K562 (cell line): Measurements from ENCODE around the gene ZNF407. TPM values are rescaled to one million over a fixed set of nuclear protein-coding genes. Genes with fewer than 3 reads are reported as not detected.

Source experiments
- ATAC-seq: fragments of 200-7000 bp; cut with Tn5 transposase; 3 replicates; pipeline ENCODE4 v1.9.1; 2020; ENCODE audit warnings: moderate library complexity
- BruUV-seq: library from RNA; stranded (reverse); fragments of 400-500 nt; replicated peaks from 2 replicates; lab custom pipeline; 2021; lab: Mats Ljungman, UMichigan
- CTCF ChIA-PET: fragments of 300-600 bp; formaldehyde crosslinking; extraction: SDS; loops from one replicate; lab custom pipeline; 2021; ENCODE audit warnings: low intra/inter-chr PET ratio; lab: Yijun Ruan, JAX
- POLR2A ChIA-PET: fragments of 300-600, 350-650 bp; sonication (Branson Sonifier 250); formaldehyde crosslinking; extraction: SDS; loops from one replicate; lab custom pipeline; 2021; ENCODE audit warnings: antibody characterized with exemption, inconsistent platforms; lab: Yijun Ruan, JAX
- DNase-seq, 4 experiments: peaks; one replicate each; pipeline versions ENCODE4 v3.0.0 to v3.0.0-alpha.2; 2011 to 2018; ENCODE audit warnings: low spot score in 3 of 4, mixed read lengths in 3 of 4; ENCODE audit errors: extremely low read depth in 1 of 4
- FAIRE-seq: peaks from 2 replicates; lab custom pipeline; 2011; peaks lifted over from hg19 to GRCh38; lab: Jason Lieb, UNC
- H2AFZ ChIP-seq: 2 replicates; pipeline ENCODE4 v1.6.0; 2011; ENCODE audit warnings: low read depth, low read length, control low read depth, inconsistent platforms
- H3K27ac ChIP-seq: fragments of 200-600 bp; 3 replicates; pipeline ENCODE4 v1.8.0; 2011; ENCODE audit warnings: low read depth, mild to moderate bottlenecking, control low read depth, inconsistent platforms, low read length, moderate library complexity, mixed read lengths; ENCODE audit errors: extremely low read depth
- H3K27me3 ChIP-seq, 2 experiments: fragments of 300-600 bp in 1 of 2; 2 replicates in 1 of 2; 3 replicates in 1 of 2; pipeline versions ENCODE4 v1.6.0 to v1.8.0; 2011; ENCODE audit warnings: inconsistent platforms in 2 of 2, low read length in 2 of 2, mild to moderate bottlenecking in 1 of 2, mixed read lengths in 1 of 2, moderate library complexity in 1 of 2; ENCODE audit not compliant: control insufficient read depth in 2 of 2, insufficient read depth in 2 of 2
- H3K36me3 ChIP-seq: fragments of 300-600 bp; 3 replicates; pipeline ENCODE4 v1.8.0; 2011; ENCODE audit warnings: mild to moderate bottlenecking, low read length, inconsistent platforms; ENCODE audit not compliant: control insufficient read depth, insufficient read depth
- H3K4me1 ChIP-seq, 2 experiments: fragments of 200-600 bp in 1 of 2; replicated peaks in 1 of 2; 2 replicates in 1 of 2; 3 replicates in 1 of 2; pipeline versions ENCODE4 v1.5.1 to v1.8.0; 2011; ENCODE audit warnings: inconsistent platforms in 2 of 2, low read length in 2 of 2, mild to moderate bottlenecking in 1 of 2, mixed read lengths in 1 of 2, moderate library complexity in 1 of 2; ENCODE audit not compliant: control insufficient read depth in 2 of 2, insufficient read depth in 2 of 2
- H3K4me2 ChIP-seq: 2 replicates; pipeline ENCODE4 v1.6.1; 2011; ENCODE audit warnings: low read length, control low read depth, inconsistent platforms, mixed read lengths; ENCODE audit not compliant: insufficient read depth
- H3K4me3 ChIP-seq: fragments of 200-600 bp; sonication (generic), shearing (Covaris generic); 2 replicates; pipeline ENCODE4 v1.5.1; 2016; ENCODE audit warnings: control low read depth, inconsistent platforms
- H3K79me2 ChIP-seq: fragments of 200-600 bp; 3 replicates; pipeline ENCODE4 v1.8.0; 2011; ENCODE audit warnings: low read length, inconsistent platforms; ENCODE audit not compliant: control insufficient read depth, insufficient read depth
- H3K9ac ChIP-seq, 2 experiments: 2 replicates each; pipeline versions ENCODE4 v1.6.0 to v1.6.1; 2011; ENCODE audit warnings: low read depth in 2 of 2, low read length in 2 of 2, control low read depth in 1 of 2, inconsistent platforms in 1 of 2, mild to moderate bottlenecking in 1 of 2, mixed read lengths in 1 of 2; ENCODE audit not compliant: insufficient read depth in 1 of 2
- H3K9me1 ChIP-seq: one replicate; pipeline ENCODE4 v1.6.0; 2011; ENCODE audit warnings: inconsistent platforms, mild to moderate bottlenecking, low read length, moderate library complexity; ENCODE audit not compliant: control insufficient read depth, insufficient read depth
- H3K9me3 ChIP-seq: replicated peaks from 2 replicates; pipeline ENCODE4 v1.5.1; 2011; ENCODE audit warnings: low read depth, low read length, inconsistent platforms; ENCODE audit not compliant: control insufficient read depth, insufficient read depth
- H4K20me1 ChIP-seq: replicated peaks from 2 replicates; pipeline ENCODE4 v1.6.1; 2011; ENCODE audit warnings: low read length, inconsistent platforms, mixed read lengths; ENCODE audit not compliant: control insufficient read depth, insufficient read depth
- ARID3A ChIP-seq: IDR thresholded peaks from 2 replicates; pipeline ENCODE4 v1.6.1; 2012; ENCODE audit warnings: low read depth, low read length, improper control_type of control experiment, borderline replicate concordance
- ESRRA ChIP-seq: fragments of 450-650 bp; IDR thresholded peaks from 2 replicates; pipeline ENCODE4 v1.6.1; 2014; ENCODE audit warnings: low read depth, mild to moderate bottlenecking, moderate library complexity, borderline replicate concordance
- HDAC2 ChIP-seq: fragments of 450-650 bp; IDR thresholded peaks from 2 replicates; pipeline ENCODE4 v1.6.1; 2016; ENCODE audit warnings: mild to moderate bottlenecking
- PML ChIP-seq: IDR thresholded peaks from 2 replicates; pipeline ENCODE4 v1.6.1; 2012; ENCODE audit warnings: low read length, inconsistent platforms
- SAP30 ChIP-seq: fragments of 200-600 bp; sonication (generic); IDR thresholded peaks from 2 replicates; pipeline ENCODE4 v1.6.1; 2012; ENCODE audit warnings: borderline replicate concordance, low read depth, mild to moderate bottlenecking, moderate library complexity, low read length, control low read depth, inconsistent platforms; ENCODE audit not compliant: insufficient read depth, poor library complexity, severe bottlenecking
- ZBTB9 ChIP-seq: fragments of 450-650 bp; formaldehyde crosslinking; IDR thresholded peaks from 2 replicates; pipeline ENCODE4 v1.4.0; 2020; ENCODE audit warnings: mild to moderate bottlenecking, moderate library complexity
- WGBS: fragments of 100-300 bp; shearing (Covaris generic); methylation state at CpG from one replicate; pipeline ENCODE4 v1.1.6; 2016; ENCODE audit warnings: low coverage, mixed read lengths; ENCODE audit not compliant: insufficient coverage; ENCODE audit errors: missing lambda C conversion rate; 5-methylcytosine and 5-hydroxymethylcytosine counted together
- in situ Hi-C: fragments of 300-500 bp; cut with MboI; formaldehyde crosslinking; loops from 4 replicates; pipeline ENCODE4 v1.15.0; 2018; ENCODE audit warnings: inconsistent platforms, mixed read lengths
- intact Hi-C: fragments of 100-400 bp; cut with micrococcal nuclease; formaldehyde crosslinking; loops from 2 replicates; pipeline ENCODE4 v1.14.2; 2022
- polyA plus RNA-seq, 8 experiments: library from polyadenylated mRNA; depleted of rRNA in 4 of 8; stranded (reverse) in 5 of 8; unstranded in 3 of 8; fragments of >200 nt; fragmentation: Nextera tagmentation in 2 of 8; fragmentation: Illumina TruSeq in 1 of 8; extraction: Ambion mirVana in 2 of 8; extraction: Trizol in 1 of 8; gene quantifications; 2 replicates each; pipeline versions ENCODE4 v1.2.1 to v1.2.3, GENCODE V29; 2011 to 2014; ENCODE audit warnings: inconsistent platforms in 1 of 8, missing spikeins in 1 of 8
- total RNA-seq, 7 experiments: library from RNA; depleted of rRNA in 6 of 7; stranded (reverse); fragments of >200 nt in 6 of 7; fragmentation: Illumina TruSeq in 2 of 7; extraction: Trizol in 2 of 7; gene quantifications; 2 replicates each; pipeline versions ENCODE4 v1.2.1 to v1.2.3, GENCODE V29; 2011 to 2021; ENCODE audit warnings: low replicate concordance in 1 of 7

Gene ZNF407
- total and polyA plus RNA-seq, 9 of the 15 experiments (the other 6 are each of a cell fraction or from before 2014, with no cell fraction given), result 0.21 to 5.4 (median 2.3) TPM

- DNase-seq, result no peak
- Histone ChIP-seq H4K20me1 (no peaks in the 10 kb centered on the region), H3K4me2 (no peak overlapping the region), H3K27ac (no peak overlapping the region), H3K27me3 (peaks cover 0 to 59% of the 10 kb centered on the region in 2 experiments; a peak in 2 of 5 replicates), H3K4me1 (no peaks in the 10 kb centered on the region), H2AFZ (no peak overlapping the region), H3K4me3 (no peak overlapping the region), H3K9me3 (no peaks in the 10 kb centered on the region), H3K9ac (no peak overlapping the region), H3K36me3 (no peaks in the 10 kb centered on the region), H3K79me2 (no peaks in the 10 kb centered on the region), H3K9me1 (no peaks in the 10 kb centered on the region)
- intact Hi-C loops (no loop called here), in situ Hi-C loops (no loop called here)
- CTCF ChIA-PET, result no interaction called here
- ATAC-seq, result no peak
- TF ChIP-seq ZBTB9 (CRISPR knock-in tag) (no peak), ARID3A (no peak), PML (no peak), HDAC2 (no peak), ESRRA (no peak), SAP30 (no peak)
- WGBS, result 6% methylated on average over 18 of the region's 28 CpGs
- no peak for FAIRE-seq
- BruUV-seq, result no TSS peak
- POLR2A ChIA-PET, result interaction anchor here (0.9 kb wide), 1 partner anchor 15 kb away, joined by 4 read pairs; no protein-coding TSS in a partner anchor
These were observed 474.4 kb downstream of the ZNF407 start for GRCh38 chr18:75071866-75072671.
